Fibroblast of lung (primary cell): Measurements from ENCODE around the gene ZC3H15.

ENCODE experiments used
- EZH2 ChIP-seq: IDR thresholded peaks from 2 replicates; pipeline ENCODE4 v1.5.1; 2012; ENCODE audit warnings: low read length, control low read depth, mild to moderate bottlenecking; ENCODE audit errors: missing control alignments
- TF ChIP-seq, protein P1 (sequence below), 2 donors: IDR thresholded peaks in 1 of 2; conservative IDR thresholded peaks in 1 of 2; 1 replicate in 1 of 2; 2 replicates in 1 of 2; pipeline ENCODE4 v1.5.1; 2011 to 2012; ENCODE audit warnings: low read length in 2 of 2, control low read depth in 1 of 2, inconsistent platforms in 1 of 2, low read depth in 1 of 2, mild to moderate bottlenecking in 1 of 2

GRCh38 chr2:186544255-186544675, 58.2 kb downstream of the ZC3H15 start:
- TF ChIP-seq, protein P1, sequence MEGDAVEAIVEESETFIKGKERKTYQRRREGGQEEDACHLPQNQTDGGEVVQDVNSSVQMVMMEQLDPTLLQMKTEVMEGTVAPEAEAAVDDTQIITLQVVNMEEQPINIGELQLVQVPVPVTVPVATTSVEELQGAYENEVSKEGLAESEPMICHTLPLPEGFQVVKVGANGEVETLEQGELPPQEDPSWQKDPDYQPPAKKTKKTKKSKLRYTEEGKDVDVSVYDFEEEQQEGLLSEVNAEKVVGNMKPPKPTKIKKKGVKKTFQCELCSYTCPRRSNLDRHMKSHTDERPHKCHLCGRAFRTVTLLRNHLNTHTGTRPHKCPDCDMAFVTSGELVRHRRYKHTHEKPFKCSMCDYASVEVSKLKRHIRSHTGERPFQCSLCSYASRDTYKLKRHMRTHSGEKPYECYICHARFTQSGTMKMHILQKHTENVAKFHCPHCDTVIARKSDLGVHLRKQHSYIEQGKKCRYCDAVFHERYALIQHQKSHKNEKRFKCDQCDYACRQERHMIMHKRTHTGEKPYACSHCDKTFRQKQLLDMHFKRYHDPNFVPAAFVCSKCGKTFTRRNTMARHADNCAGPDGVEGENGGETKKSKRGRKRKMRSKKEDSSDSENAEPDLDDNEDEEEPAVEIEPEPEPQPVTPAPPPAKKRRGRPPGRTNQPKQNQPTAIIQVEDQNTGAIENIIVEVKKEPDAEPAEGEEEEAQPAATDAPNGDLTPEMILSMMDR (conservative IDR thresholded peaks at IDR 0.05 in 1 of 2, IDR thresholded peaks at IDR 0.05 in 1 of 2; ENCODE audit: low read depth in 1 of 2, low read length in 2 of 2): no peak
- no peak for TF ChIP-seq EZH2
